B cell (primary cell): ENCODE measurements around the gene FAM234A. TPM values are rescaled to one million over a fixed set of nuclear protein-coding genes. Genes with fewer than 3 reads are reported as not detected.
"Not testable (repeated sequence)": the region's sequence is repeated elsewhere in the genome, so short reads cannot be mapped to it uniquely, and the experiment has no call there.

Experiments
- ATAC-seq: fragments of 200-7000 bp; cut with Tn5 transposase; one replicate; pipeline ENCODE4 v1.10.0; 2021; ENCODE audit warnings: low read depth, mild to moderate bottlenecking, moderate number of reproducible peaks, moderate library complexity
- CTCF ChIA-PET: fragments of 350-600 bp; sonication (Branson Sonifier 250); formaldehyde crosslinking; loops from one replicate; lab custom pipeline; 2021; ENCODE audit warnings: antibody characterized with exemption, inconsistent platforms; lab: Charles Lee
- POLR2A ChIA-PET: fragments of 350-600 bp; sonication (Branson Sonifier 250); formaldehyde crosslinking; loops from one replicate; lab custom pipeline; 2021; ENCODE audit warnings: antibody characterized with exemption; lab: Charles Lee
- DNase-seq: peaks from one replicate; pipeline ENCODE4 v3.0.0; 2013
- H2AFZ ChIP-seq: 2 replicates; pipeline ENCODE4 v1.6.1; 2012; ENCODE audit warnings: mild to moderate bottlenecking, low read depth, low read length; ENCODE audit not compliant: insufficient read depth, poor library complexity, severe bottlenecking
- H3K27ac ChIP-seq, 2 donors: 1 replicate in 1 of 2; 2 replicates in 1 of 2; pipeline ENCODE4 v1.5.1; 2012 to 2013; ENCODE audit warnings: low read length in 2 of 2, mild to moderate bottlenecking in 2 of 2, moderate library complexity in 1 of 2
- H3K27me3 ChIP-seq, 4 experiments: fragments of 200-600 bp in 1 of 4; sonication (generic) in 1 of 4; replicated peaks in 1 of 4; 1 replicate in 2 of 4; 2 replicates in 2 of 4; pipeline versions ENCODE4 v1.6.1 to v1.7.0; 2013 to 2016; ENCODE audit warnings: low read length in 3 of 4, mild to moderate bottlenecking in 2 of 4, mixed read lengths in 1 of 4, moderate library complexity in 1 of 4; ENCODE audit not compliant: insufficient read depth in 4 of 4, control insufficient read depth in 3 of 4; ENCODE audit errors: control extremely low read depth in 1 of 4
- H3K36me3 ChIP-seq, 2 experiments: replicated peaks in 1 of 2; 1 replicate in 1 of 2; 2 replicates in 1 of 2; pipeline versions ENCODE4 v1.6.1 to v1.7.1; 2013; ENCODE audit warnings: low read length in 1 of 2; ENCODE audit not compliant: insufficient read depth in 2 of 2, control insufficient read depth in 1 of 2; ENCODE audit errors: control extremely low read depth in 1 of 2, extremely low read depth in 1 of 2
- H3K4me1 ChIP-seq, 2 donors: fragments of 200-600 bp in 1 of 2; sonication (generic) in 1 of 2; 1 replicate in 1 of 2; 2 replicates in 1 of 2; pipeline versions ENCODE4 v1.5.1 to v1.6.1; 2013 to 2017; ENCODE audit warnings: low read length in 2 of 2; ENCODE audit not compliant: control insufficient read depth in 2 of 2, insufficient read depth in 2 of 2
- H3K4me2 ChIP-seq: replicated peaks from 2 replicates; pipeline ENCODE3; 2012; ENCODE audit warnings: mild to moderate bottlenecking, low read depth, low read length; ENCODE audit not compliant: poor library complexity, severe bottlenecking
- H3K4me3 ChIP-seq, 5 experiments: fragments of 200-600 bp in 1 of 5; sonication (generic) in 1 of 5; 1 replicate in 3 of 5; 2 replicates in 2 of 5; pipeline versions ENCODE4 v1.5.1 to v1.7.0; 2011 to 2016; ENCODE audit warnings: low read length in 4 of 5, mild to moderate bottlenecking in 4 of 5, low read depth in 2 of 5, control low read depth in 1 of 5, moderate library complexity in 1 of 5; ENCODE audit not compliant: insufficient read depth in 1 of 5; ENCODE audit errors: control extremely low read depth in 1 of 5, extremely low read depth in 1 of 5
- H3K79me2 ChIP-seq: fragments of 200-600 bp; sonication (generic); one replicate; pipeline ENCODE4 v1.6.0; 2016; ENCODE audit warnings: low read length; ENCODE audit not compliant: control insufficient read depth, insufficient read depth
- H3K9ac ChIP-seq: fragments of 200-600 bp; sonication (generic); 2 replicates; pipeline ENCODE4 v1.6.1; 2017; ENCODE audit warnings: mild to moderate bottlenecking, low read length, moderate library complexity
- H3K9me3 ChIP-seq, 3 donors: one replicate each; pipeline versions ENCODE4 v1.6.1 to v1.7.1; 2013; ENCODE audit warnings: low read length in 2 of 3; ENCODE audit not compliant: control insufficient read depth in 2 of 3, insufficient read depth in 1 of 3; ENCODE audit errors: control extremely low read depth in 1 of 3
- H4K20me1 ChIP-seq: 2 replicates; pipeline ENCODE4 v1.6.0; 2012; ENCODE audit warnings: mild to moderate bottlenecking, low read length; ENCODE audit not compliant: insufficient read depth, control insufficient read depth, poor library complexity, severe bottlenecking
- H3K27ac Mint-ChIP-seq: one replicate; pipeline ENCODE4 v1.8.0; 2021; ENCODE audit warnings: mixed read lengths
- H3K27me3 Mint-ChIP-seq: one replicate; pipeline ENCODE4 v1.8.0; 2021; ENCODE audit warnings: mixed read lengths
- H3K4me1 Mint-ChIP-seq: one replicate; pipeline ENCODE4 v1.8.0; 2021; ENCODE audit warnings: mixed read lengths
- H3K4me3 Mint-ChIP-seq: one replicate; pipeline ENCODE4 v1.8.0; 2021; ENCODE audit warnings: mixed read lengths
- H3K9me3 Mint-ChIP-seq: one replicate; pipeline ENCODE4 v1.8.0; 2022; ENCODE audit warnings: mixed read lengths; ENCODE audit not compliant: insufficient read depth
- EZH2 ChIP-seq: IDR thresholded peaks from 2 replicates; pipeline ENCODE4 v1.6.1; 2012; ENCODE audit warnings: borderline replicate concordance, low read depth, mild to moderate bottlenecking, moderate library complexity, low read length; ENCODE audit not compliant: insufficient read depth, poor library complexity, severe bottlenecking
- WGBS: methylation state at CpG from one replicate; pipeline ENCODE4 v1.1.5; 2013; ENCODE audit warnings: missing lambda C conversion rate; ENCODE audit not compliant: insufficient coverage; 5-methylcytosine and 5-hydroxymethylcytosine counted together
- intact Hi-C: fragments of 100-400 bp; cut with micrococcal nuclease; formaldehyde crosslinking; loops from one replicate; pipeline ENCODE4 v1.10.0; 2022
- polyA plus RNA-seq: library from polyadenylated mRNA; depleted of rRNA; stranded (reverse); fragments of >200 nt; gene quantifications from 2 replicates; pipeline ENCODE4 v1.2.3, GENCODE V29; 2012
- total RNA-seq, 2 donors: library from RNA; stranded (reverse); fragments of 120-200 nt in 1 of 2; gene quantifications; 1 replicate in 1 of 2; 2 replicates in 1 of 2; pipeline versions ENCODE4 v1.2.3 to v1.2.4, GENCODE V29; 2013 to 2022

Gene FAM234A
- total and polyA plus RNA-seq, 2 donors (not counting 1 experiment from before 2014, with no cell fraction given): 35.1 to 42.9 TPM

GRCh38 chr16:266258-267164 lies 31.9 kb downstream of the FAM234A start:
- H3K9ac ChIP-seq: no peak overlapping the region
- no peaks in the 10 kb centered on the region for H3K9me3 ChIP-seq
- no peaks in the 10 kb centered on the region for H4K20me1 ChIP-seq
- ATAC-seq: no peak
- H3K36me3 ChIP-seq: peaks cover 0 to 11% of the 10 kb centered on the region in 2 experiments
- no peak overlapping the region for H3K4me2 ChIP-seq
- Mint-ChIP-seq H3K27me3 (no peaks in the 10 kb centered on the region), H3K27ac (no peak overlapping the region), H3K4me1 (no peaks in the 10 kb centered on the region), H3K4me3 (no peak overlapping the region), H3K9me3 (no peaks in the 10 kb centered on the region)
- H2AFZ ChIP-seq: no peak overlapping the region
- H3K79me2 ChIP-seq: no peaks in the 10 kb centered on the region
- no peak for TF ChIP-seq EZH2
- 85% methylated on average over 24 of the region's 25 CpGs for WGBS
- ChIA-PET POLR2A (no interaction called here), CTCF (no interaction called here)
- H3K27me3 ChIP-seq: no peaks in the 10 kb centered on the region
- H3K4me1 ChIP-seq: no peaks in the 10 kb centered on the region
- no peak for DNase-seq
- intact Hi-C loops: no loop called here
- no peak overlapping the region for H3K4me3 ChIP-seq
- no peak overlapping the region for H3K27ac ChIP-seq

GRCh38 chr16:267562-267961 lies 32.9 kb downstream of the FAM234A start:
- H3K79me2 ChIP-seq, H3K27me3 ChIP-seq, H3K4me3 ChIP-seq, H2AFZ ChIP-seq, intact Hi-C loops, POLR2A ChIA-PET, H3K27ac Mint-ChIP-seq, H3K27ac ChIP-seq, H3K4me2 ChIP-seq, H3K4me1 ChIP-seq, ATAC-seq, H3K9me3 Mint-ChIP-seq, H3K9me3 ChIP-seq, H3K4me1 Mint-ChIP-seq, H4K20me1 ChIP-seq, DNase-seq, CTCF ChIA-PET, H3K36me3 ChIP-seq, H3K9ac ChIP-seq, H3K27me3 Mint-ChIP-seq, H3K4me3 Mint-ChIP-seq: not testable (repeated sequence)
- WGBS: 97% methylated on average over 17 of the region's 17 CpGs
